HG02870 (cell line): ENCODE measurements around the gene SNX2.
A peak's percentile ranks its signal among the peaks of the same experiment; 100 is the strongest.
"Not testable (repeated sequence)": the region's sequence is repeated elsewhere in the genome, so short reads cannot be mapped to it uniquely, and the experiment has no call there.

ENCODE experiments used
- ATAC-seq: cut with Tn5 transposase; IDR thresholded peaks from one replicate; pipeline ENCODE4 v1.9.1; 2021; ENCODE audit warnings: mild to moderate bottlenecking, moderate library complexity; ENCODE audit not compliant: unreplicated experiment

Gene SNX2

GRCh38 chr5:122839731-122840130 is 64.9 kb downstream of the SNX2 start:
- ATAC-seq: no peak

GRCh38 chr5:122842016-122842580 is 67.2 kb downstream of the SNX2 start:
- no peak for ATAC-seq

GRCh38 chr5:122844136-122844909 is 69.4 kb downstream of the SNX2 start:
- peak; percentile 3 for ATAC-seq

GRCh38 chr5:122844910-122845228 is 70.0 kb downstream of the SNX2 start:
- peak; percentile 54 for ATAC-seq

DNA sequence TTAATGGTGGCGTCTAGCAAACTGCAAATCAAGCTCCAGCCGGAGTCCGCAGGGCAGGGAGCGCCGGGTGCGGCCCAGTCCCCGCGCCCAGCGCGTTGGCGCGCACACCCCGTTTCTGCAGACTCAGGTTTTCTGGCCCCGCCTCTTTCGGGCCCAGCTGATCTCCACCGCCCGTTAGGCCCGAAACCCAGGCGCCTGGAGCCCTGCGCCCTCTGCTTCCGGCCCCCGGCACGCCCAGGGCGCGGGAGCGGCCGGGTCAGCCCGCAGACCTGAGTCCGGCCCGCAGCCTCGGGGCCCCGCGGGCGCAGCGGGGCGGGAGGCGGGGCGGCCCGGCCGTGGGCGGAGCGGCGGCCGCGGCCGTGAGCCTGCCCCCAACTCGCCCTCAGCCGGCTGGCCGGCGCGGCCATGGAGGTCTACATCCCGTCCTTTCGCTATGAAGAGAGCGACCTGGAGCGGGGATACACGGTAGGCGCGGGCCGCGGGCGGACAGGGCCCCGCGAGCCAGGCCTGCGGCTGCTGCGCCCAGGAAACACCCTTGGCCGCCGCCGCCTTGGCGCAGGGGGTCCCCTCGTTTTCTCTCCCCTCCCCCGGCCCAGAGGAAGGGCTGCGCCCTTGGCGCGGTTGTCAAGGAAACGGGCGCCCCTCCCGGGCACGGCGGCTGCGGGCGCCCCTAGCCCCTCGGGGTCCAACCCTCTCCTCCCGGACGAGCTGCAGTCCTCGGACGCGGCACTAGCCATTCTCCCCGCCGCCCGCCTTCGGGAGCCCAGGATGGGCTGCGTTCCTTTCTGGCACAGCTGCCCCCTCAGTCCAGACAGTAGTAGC is 70.6 kb downstream of the SNX2 start, which contains the start of gene SNX24:
Gene SNX24, plus strand, starts transcription at position 385 of the 822 bp plus-strand sequence. Its CDS starts 21 bp downstream, at position 406.
- peak; percentile 76 for ATAC-seq

- no peak for ATAC-seq
Observed at GRCh38 chr5:122846051-122846550, 71.2 kb downstream of the SNX2 start.

- no peak for ATAC-seq
Observed at GRCh38 chr5:122847687-122848081, 72.8 kb downstream of the SNX2 start.

DNA sequence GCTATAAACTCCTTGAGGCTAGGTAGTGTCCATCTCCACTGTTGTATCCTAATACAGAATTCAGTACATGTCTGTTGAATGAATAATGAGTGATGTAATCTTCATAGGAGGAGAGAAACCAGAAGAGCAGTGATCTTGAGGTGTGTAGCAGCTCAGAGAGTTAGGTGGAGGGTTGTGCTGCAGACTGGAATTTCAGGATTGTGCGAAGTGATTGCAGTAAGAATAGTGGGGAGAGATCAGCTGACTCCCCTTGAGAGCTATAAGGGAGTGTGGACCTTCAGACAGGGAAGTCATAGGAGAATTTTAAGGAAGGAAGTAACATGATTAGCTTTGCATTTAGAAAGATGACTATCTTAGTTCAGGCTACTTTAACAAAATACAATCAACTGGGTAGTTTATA is 74.9 kb downstream of the SNX2 start:
- ATAC-seq: no peak

GRCh38 chr5:122857538-122857937 is 82.7 kb downstream of the SNX2 start:
- not testable (repeated sequence) for ATAC-seq

DNA sequence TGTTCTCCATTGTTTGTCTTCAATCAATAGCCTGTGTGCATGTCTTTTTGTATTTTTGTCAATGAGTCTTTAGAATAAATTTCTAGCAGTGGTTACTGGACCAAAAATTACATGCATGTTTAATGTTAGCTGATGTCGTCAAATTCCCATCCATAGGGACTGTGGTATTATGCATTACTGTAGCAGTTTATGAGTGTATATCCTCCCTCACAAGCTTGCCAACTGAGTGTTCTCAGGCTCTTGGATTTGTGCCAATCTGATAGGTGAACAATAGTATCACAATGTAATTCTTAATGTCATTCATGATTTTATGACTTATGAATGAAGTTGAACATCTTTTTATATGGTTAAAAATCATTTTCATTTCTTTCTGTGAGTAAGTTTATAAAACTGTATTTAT is 83.6 kb downstream of the SNX2 start:
- ATAC-seq: no peak

DNA sequence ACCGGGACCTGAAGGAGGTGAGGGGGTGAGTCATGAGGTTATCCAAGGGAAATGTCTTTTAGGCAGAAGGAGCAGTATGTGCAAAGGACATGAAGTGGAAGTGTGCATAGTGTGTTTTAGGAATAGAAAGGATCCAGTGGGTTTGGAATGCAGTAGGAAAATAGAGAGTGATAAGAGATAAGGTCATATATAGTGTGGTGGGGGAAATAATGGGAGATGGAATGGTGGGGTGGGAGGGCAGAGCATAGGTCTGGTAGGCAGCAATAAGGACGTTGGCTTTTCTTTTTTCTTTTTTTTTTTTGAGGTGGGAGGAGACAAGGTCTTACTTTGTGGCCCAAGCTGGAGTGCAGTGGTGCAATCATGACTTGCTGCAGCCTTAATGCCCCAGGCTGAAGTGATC is 88.4 kb downstream of the SNX2 start:
- ATAC-seq: no peak

DNA sequence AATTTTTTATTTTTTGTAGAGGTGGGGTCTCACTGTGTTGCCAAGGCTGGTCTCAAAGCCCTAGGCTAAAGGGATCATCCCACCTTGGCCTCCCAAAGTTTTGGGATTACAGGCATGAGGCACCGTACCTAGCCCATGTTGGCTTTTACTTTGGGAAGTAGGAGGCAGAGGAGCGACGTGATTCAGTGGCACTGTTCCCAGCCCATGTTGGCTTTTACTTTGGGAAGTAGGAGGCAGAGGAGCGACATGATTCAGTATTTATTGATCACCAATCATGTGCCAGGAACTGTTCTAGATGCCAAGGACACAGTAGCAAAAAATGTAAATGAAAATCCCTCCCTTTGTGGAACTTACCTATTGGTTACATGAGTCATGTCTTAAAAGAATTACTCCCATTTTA is 88.8 kb downstream of the SNX2 start:
- no peak for ATAC-seq

DNA sequence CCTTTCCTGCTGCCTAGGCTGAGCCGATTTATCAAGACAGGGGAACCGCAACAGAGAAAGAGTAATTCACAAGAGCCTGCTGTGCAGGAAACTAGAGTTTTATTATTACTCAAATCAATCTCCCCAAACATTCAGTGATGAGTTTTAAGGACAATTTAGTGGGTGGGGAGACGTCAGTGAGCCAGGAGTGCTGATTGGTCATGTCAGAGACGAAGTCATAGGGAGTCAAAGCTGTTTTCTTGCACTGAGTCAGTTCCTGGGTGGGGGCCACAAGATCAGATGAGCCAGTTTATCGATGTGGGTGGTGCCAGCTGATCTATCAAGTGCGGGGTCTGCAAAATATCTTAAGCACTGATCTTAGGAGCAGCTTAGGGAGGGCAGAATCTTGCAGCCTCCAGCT is 89.5 kb downstream of the SNX2 start:
- no peak for ATAC-seq

DNA sequence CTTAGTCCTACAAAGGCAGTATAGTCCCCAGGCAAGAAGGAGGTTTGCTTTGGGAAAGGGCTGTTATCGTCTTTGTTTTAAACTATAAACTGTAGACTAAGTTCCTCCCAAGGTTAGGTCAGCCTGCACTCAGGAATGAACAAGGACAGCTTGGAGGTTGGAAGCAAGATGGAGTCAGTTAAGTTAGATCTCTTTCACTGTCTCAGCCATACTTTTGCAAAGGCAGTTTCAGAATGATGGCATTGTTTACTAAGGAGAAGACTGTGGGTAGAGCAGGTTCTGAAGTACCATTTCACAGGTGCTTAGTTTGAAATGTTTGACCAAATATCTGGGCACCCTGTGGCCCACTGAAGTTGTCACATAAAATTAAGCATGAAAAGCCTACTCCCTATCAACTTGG is 90.0 kb downstream of the SNX2 start:
- no peak for ATAC-seq

- no peak for ATAC-seq
Observed at GRCh38 chr5:122870219-122870856, 95.5 kb downstream of the SNX2 start.

GRCh38 chr5:122871661-122872060 is 96.8 kb downstream of the SNX2 start:
- no peak for ATAC-seq

DNA sequence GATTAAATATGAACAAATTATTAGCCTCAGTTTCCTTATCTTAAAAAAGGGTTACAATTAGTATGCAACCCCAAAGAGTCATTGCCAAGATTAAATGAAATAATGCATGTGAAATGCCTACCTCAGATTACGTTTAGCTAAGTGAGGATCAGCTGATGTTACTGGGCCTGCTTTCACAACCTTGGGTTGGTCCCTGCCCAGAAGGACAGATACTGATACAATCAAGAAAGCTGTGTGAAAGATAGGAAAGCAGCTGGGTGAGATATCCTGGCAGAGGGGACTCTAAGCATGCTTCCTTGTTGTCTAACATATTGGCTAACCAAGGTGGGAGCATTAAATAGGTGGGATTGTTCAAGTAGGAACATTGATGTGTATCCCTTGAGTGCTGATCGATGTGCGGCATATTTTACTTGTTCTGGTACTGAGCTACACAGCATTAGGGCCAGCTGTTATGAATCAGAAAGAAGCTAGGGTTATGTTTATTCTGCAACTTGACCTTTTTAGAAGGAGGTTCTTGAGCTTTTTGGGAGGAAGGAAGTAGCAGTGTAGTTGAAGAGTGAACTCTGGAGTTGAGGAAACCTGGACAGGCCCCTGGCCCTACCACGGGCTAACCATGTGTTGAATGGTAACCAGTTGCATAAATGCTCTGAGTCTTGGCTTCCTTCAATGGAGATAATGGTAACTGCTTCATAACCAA is 99.4 kb downstream of the SNX2 start:
- ATAC-seq: no peak

GRCh38 chr5:122877518-122877917 is 102.6 kb downstream of the SNX2 start:
- peak; percentile 52 for ATAC-seq

DNA sequence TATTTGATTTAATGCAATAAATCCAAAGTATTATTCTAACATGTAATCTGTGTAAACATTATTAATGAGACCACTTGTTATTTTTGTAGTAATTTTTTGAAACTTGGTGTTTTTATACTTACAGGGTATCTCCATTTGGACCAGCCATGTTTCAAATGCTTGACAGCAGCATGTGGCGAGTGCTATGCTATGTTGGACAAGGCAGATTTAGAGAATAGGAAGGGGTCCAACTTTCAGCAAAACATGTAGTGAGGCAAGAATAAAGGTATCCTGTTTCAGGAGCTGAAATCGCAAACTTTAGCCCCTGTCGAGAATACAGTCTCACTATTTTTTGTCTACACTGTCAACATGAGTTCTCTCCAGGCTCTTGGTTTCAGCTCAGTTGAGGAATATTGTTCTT is 104.2 kb downstream of the SNX2 start:
- no peak for ATAC-seq
